ENCODE measurements around the gene MTMR2. TPM values are rescaled to one million over a fixed set of nuclear protein-coding genes. Genes with fewer than 3 reads are reported as not detected.

Gene MTMR2
- total and polyA plus RNA-seq, 2 donors (not counting 3 experiments of a cell fraction or from before 2014, with no cell fraction given): 19.5 to 49.5 TPM

DNA sequence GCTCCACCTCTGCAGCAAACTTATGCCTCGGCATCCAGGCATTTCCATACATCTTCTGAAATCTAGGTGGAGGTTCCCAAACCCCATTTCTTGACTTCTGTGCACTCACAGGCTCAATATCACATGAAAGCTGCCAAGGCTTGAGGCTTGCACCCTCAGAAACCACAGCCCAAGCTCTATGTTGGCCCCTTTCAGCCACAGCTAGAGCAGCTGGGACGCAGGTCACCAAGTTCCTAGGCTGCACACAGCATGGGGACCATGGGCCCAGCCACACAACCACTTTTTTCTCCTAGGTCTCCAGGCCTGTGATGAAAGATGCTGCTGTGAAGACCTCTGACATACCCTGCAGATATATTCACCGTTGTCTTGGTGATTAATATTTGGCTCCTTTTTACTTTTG, 24.7 kb upstream of the MTMR2 start:
- POLR2A ChIA-PET: no interaction called here
- intact Hi-C loops (cut with micrococcal nuclease) (no loop called here), dilution Hi-C loops (cut with MboI; ENCODE audit: extremely low pct_ligation_motif_present, low sequenced_read_pairs) (no loop called here)
- Histone ChIP-seq H3K9me1 (replicated peaks; ENCODE audit: control insufficient read depth, extremely low read depth, insufficient read depth, low read length) (no peaks in the 10 kb centered on the region), H3K36me3 (ENCODE audit: control insufficient read depth in 2 of 2, extremely low read depth in 1 of 2, insufficient read depth in 2 of 2, low read length in 2 of 2) (no peaks in the 10 kb centered on the region), H3K79me2 (ENCODE audit: control insufficient read depth, insufficient read depth, low read length) (no peaks in the 10 kb centered on the region), H3K9me3 (replicated peaks; ENCODE audit: control insufficient read depth, insufficient read depth, low read length) (no peaks in the 10 kb centered on the region), H3K27ac (ENCODE audit: insufficient read depth, low read depth, low read length) (no peak overlapping the region), H2AFZ (ENCODE audit: low read depth, low read length) (no peak overlapping the region), H3K27me3 (ENCODE audit: control insufficient read depth in 2 of 2, insufficient read depth in 2 of 2, low read length in 2 of 2) (no peaks in the 10 kb centered on the region), H3K4me2 (ENCODE audit: insufficient read depth, low read length) (no peak overlapping the region), H3K4me3 (replicated peaks in 1 of 3; ENCODE audit: insufficient read depth in 1 of 3, low read depth in 1 of 3, low read length in 3 of 3) (no peak overlapping the region), H4K20me1 (replicated peaks; ENCODE audit: control insufficient read depth, extremely low read depth, insufficient read depth, low read length) (no peaks in the 10 kb centered on the region), H3K4me1 (ENCODE audit: control insufficient read depth, extremely low read depth, insufficient read depth, low read length) (no peaks in the 10 kb centered on the region), H3K9ac (replicated peaks; ENCODE audit: extremely low read depth, insufficient read depth, low read length) (no peak overlapping the region)
- no peak for FAIRE-seq
- CTCF ChIA-PET: interaction anchor here (1.1 to 1.9 kb wide), 4 partner anchors 24 to 445 kb away, joined by 3 to 4 read pairs (median 4); partner anchors contain the start of gene MTMR2
- no TSS peak for BruUV-seq (replicated peaks)
- TF ChIP-seq EZH2 (IDR thresholded peaks at IDR 0.05; ENCODE audit: borderline replicate concordance, low read depth, low read length, severe bottlenecking) (no peak), FOS (IDR thresholded peaks at IDR 0.05; ENCODE audit: borderline replicate concordance, insufficient read depth, low read length) (no peak), POLR2A (IDR thresholded peaks at IDR 0.05; ENCODE audit: low read depth, low read length) (no peak), GATA2 (IDR thresholded peaks at IDR 0.05; ENCODE audit: insufficient read depth, insufficient read length, low read depth, low read length) (no peak), CTCF (IDR thresholded peaks at IDR 0.05; ENCODE audit: extremely low read depth in 1 of 2, insufficient read depth in 1 of 2, low read depth in 1 of 2, low read length in 2 of 2) (no peak), POLR2AphosphoS5 (IDR thresholded peaks at IDR 0.05; ENCODE audit: insufficient read depth, low read depth, low read length) (no peak), JUN (IDR thresholded peaks at IDR 0.05; ENCODE audit: borderline replicate concordance, insufficient read depth, insufficient read length, low read depth) (no peak), MYC (IDR thresholded peaks at IDR 0.05; ENCODE audit: low read depth, low read length) (no peak)
- TF ChIP-seq, protein P1, sequence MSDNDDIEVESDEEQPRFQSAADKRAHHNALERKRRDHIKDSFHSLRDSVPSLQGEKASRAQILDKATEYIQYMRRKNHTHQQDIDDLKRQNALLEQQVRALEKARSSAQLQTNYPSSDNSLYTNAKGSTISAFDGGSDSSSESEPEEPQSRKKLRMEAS (IDR thresholded peaks at IDR 0.05; ENCODE audit: insufficient read depth, insufficient read length): no peak
- DNase-seq (ENCODE audit: low read depth, low spot score): no peak

Measured in endothelial cell of umbilical vein (primary cell).